ENCODE measurements around the gene IL17RE.

DNA sequence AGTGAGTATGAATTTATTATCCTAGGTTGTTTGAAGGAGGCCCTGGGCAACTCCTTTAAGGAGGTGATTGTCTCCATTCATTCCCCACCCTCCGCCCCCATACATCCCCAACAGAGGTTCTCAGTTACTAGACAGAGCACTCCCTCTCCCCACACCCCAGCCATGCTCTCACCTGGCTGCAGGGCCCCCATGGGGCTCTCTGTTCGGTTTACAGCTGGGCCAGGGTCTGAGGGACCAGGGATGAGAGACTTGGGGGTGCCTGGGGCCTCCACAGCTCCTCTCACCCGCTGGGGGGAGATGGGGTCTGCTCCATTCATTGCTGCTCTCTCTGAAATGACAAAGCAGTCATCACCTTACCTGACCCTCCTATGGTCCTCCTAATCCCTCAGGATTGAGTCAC lies 45.9 kb downstream of the IL17RE start:
- TF ChIP-seq CTCF (IDR thresholded peaks at IDR 0.05; ENCODE audit: low read depth, low read length, poor library complexity, severe bottlenecking) (no peak), EZH2phosphoT487 (IDR thresholded peaks at IDR 0.05; ENCODE audit: borderline replicate concordance, low read length) (no peak)
